ENCODE measurements around the gene MLNR. TPM values are rescaled to one million over a fixed set of nuclear protein-coding genes. Genes with fewer than 3 reads are reported as not detected.
A peak's percentile ranks its signal among the peaks of the same experiment; 100 is the strongest.

Gene MLNR
- polyA plus RNA-seq, 1 donor from 2014 or later = not detected

- H3K9me3 Mint-ChIP-seq = no peaks in the 10 kb centered on the region
- H3K27me3 Mint-ChIP-seq = no peaks in the 10 kb centered on the region
- H3K27ac Mint-ChIP-seq = peak within 1 kb of the TSS; percentile 74 to 97 (median 96)
- peak within 1 kb of the TSS; percentile 97 to 99 (median 98) for H3K4me3 Mint-ChIP-seq
- peaks cover 8% of the 10 kb centered on the region for H3K36me3 Mint-ChIP-seq
- peaks cover 20 to 24% (median 20%) of the 10 kb centered on the region in 3 donors for H3K4me1 Mint-ChIP-seq
Measured at GRCh38 chr13:49247643-49248621, 27.8 kb downstream of the MLNR start, which contains the start of gene CDADC1. Gene CDADC1, plus strand, starts transcription at chr13:49247925. Its CDS starts 113 bp downstream, at chr13:49248038.

- H3K4me1 Mint-ChIP-seq = peaks cover 20 to 24% (median 20%) of the 10 kb centered on the region in 3 donors
- peaks cover 9% of the 10 kb centered on the region for H3K36me3 Mint-ChIP-seq
- no peaks in the 10 kb centered on the region for H3K27me3 Mint-ChIP-seq
- H3K4me3 Mint-ChIP-seq = peak overlapping the region; percentile 97 to 99 (median 98)
- H3K9me3 Mint-ChIP-seq = no peaks in the 10 kb centered on the region
- H3K27ac Mint-ChIP-seq = peak overlapping the region; percentile 74 to 97 (median 96)
Measured at GRCh38 chr13:49248622-49249002, 28.5 kb downstream of the MLNR start.

- Mint-ChIP-seq H3K4me3 (no peak overlapping the region), H3K4me1 (peaks cover 20 to 24% (median 20%) of the 10 kb centered on the region in 3 donors), H3K36me3 (peaks cover 15% of the 10 kb centered on the region), H3K27me3 (no peaks in the 10 kb centered on the region), H3K27ac (no peak overlapping the region), H3K9me3 (no peaks in the 10 kb centered on the region)
Measured at GRCh38 chr13:49251326-49251725, 31.2 kb downstream of the MLNR start.

- Mint-ChIP-seq H3K4me1 (peaks cover 11 to 20% (median 17%) of the 10 kb centered on the region in 3 donors), H3K9me3 (no peaks in the 10 kb centered on the region), H3K27ac (no peak overlapping the region), H3K36me3 (peaks cover 16% of the 10 kb centered on the region), H3K4me3 (no peak overlapping the region), H3K27me3 (no peaks in the 10 kb centered on the region)
Measured at GRCh38 chr13:49253310-49253709, 33.2 kb downstream of the MLNR start.

GRCh38 chr13:49254007-49254406, 33.9 kb downstream of the MLNR start:
- Mint-ChIP-seq H3K4me3 (no peak overlapping the region), H3K4me1 (peaks cover 7 to 18% (median 12%) of the 10 kb centered on the region in 3 donors), H3K9me3 (no peaks in the 10 kb centered on the region), H3K27ac (no peak overlapping the region), H3K27me3 (no peaks in the 10 kb centered on the region), H3K36me3 (peaks cover 16% of the 10 kb centered on the region)

GRCh38 chr13:49256841-49257240, 36.7 kb downstream of the MLNR start:
- Mint-ChIP-seq H3K27ac (no peak overlapping the region), H3K36me3 (peaks cover 22% of the 10 kb centered on the region), H3K9me3 (no peaks in the 10 kb centered on the region), H3K4me1 (peaks cover 5 to 9% (median 6%) of the 10 kb centered on the region in 3 donors), H3K4me3 (peak overlapping the region in 3 of 4 donors; percentile 34 to 90 (median 89)), H3K27me3 (no peaks in the 10 kb centered on the region)

- Mint-ChIP-seq H3K4me1 (peaks cover 5 to 9% (median 6%) of the 10 kb centered on the region in 3 donors), H3K27ac (peak overlapping the region in 1 of 3 donors; percentile 85), H3K36me3 (peaks cover 16% of the 10 kb centered on the region), H3K27me3 (no peaks in the 10 kb centered on the region), H3K9me3 (no peaks in the 10 kb centered on the region), H3K4me3 (peak overlapping the region; percentile 22 to 90 (median 82))
Measured at GRCh38 chr13:49258089-49258796, 38.1 kb downstream of the MLNR start.

GRCh38 chr13:49259586-49259985, 39.4 kb downstream of the MLNR start:
- Mint-ChIP-seq H3K4me1 (peaks cover 5 to 9% (median 6%) of the 10 kb centered on the region in 3 donors), H3K4me3 (no peak overlapping the region), H3K9me3 (no peaks in the 10 kb centered on the region), H3K27ac (peak overlapping the region in 1 of 3 donors; percentile 47), H3K27me3 (no peaks in the 10 kb centered on the region), H3K36me3 (peaks cover 16% of the 10 kb centered on the region)

GRCh38 chr13:49262634-49263033, 42.5 kb downstream of the MLNR start:
- peaks cover 3 to 10% (median 5%) of the 10 kb centered on the region in 3 donors for H3K4me1 Mint-ChIP-seq
- no peaks in the 10 kb centered on the region for H3K9me3 Mint-ChIP-seq

GRCh38 chr13:49265822-49266221, 45.7 kb downstream of the MLNR start:
- Mint-ChIP-seq H3K4me3 (no peak overlapping the region), H3K9me3 (no peaks in the 10 kb centered on the region), H3K36me3 (peaks cover 15% of the 10 kb centered on the region), H3K4me1 (peaks cover 0 to 2% (median 0%) of the 10 kb centered on the region in 3 donors), H3K27ac (no peak overlapping the region), H3K27me3 (no peaks in the 10 kb centered on the region)

More at GRCh38 chr13:49262634-49263033, 42.5 kb downstream of the MLNR start:
- no peak overlapping the region for H3K4me3 Mint-ChIP-seq
- H3K27ac Mint-ChIP-seq = no peak overlapping the region
- no peaks in the 10 kb centered on the region for H3K27me3 Mint-ChIP-seq
- peaks cover 11% of the 10 kb centered on the region for H3K36me3 Mint-ChIP-seq

GRCh38 chr13:49271264-49271663, 51.1 kb downstream of the MLNR start:
- no peak overlapping the region for H3K27ac Mint-ChIP-seq
- H3K36me3 Mint-ChIP-seq = peaks cover 8% of the 10 kb centered on the region
- H3K9me3 Mint-ChIP-seq = no peaks in the 10 kb centered on the region
- no peak overlapping the region for H3K4me3 Mint-ChIP-seq
- peaks cover 0 to 2% (median 1%) of the 10 kb centered on the region in 3 donors for H3K4me1 Mint-ChIP-seq
- no peaks in the 10 kb centered on the region for H3K27me3 Mint-ChIP-seq

Other genes with a start within 250 kb of the MLNR start
- 8.9 TPM for gene FNDC3A, start 244.4 kb upstream of the MLNR start, polyA plus RNA-seq
- 6.7 TPM for gene CDADC1, start 27.6 kb downstream of the MLNR start, polyA plus RNA-seq
- gene CAB39L, start 223.7 kb downstream of the MLNR start, polyA plus RNA-seq = 1.7 TPM
- gene SETDB2, start 223.9 kb downstream of the MLNR start, polyA plus RNA-seq = 15.0 TPM